ENCODE data around the gene VASP.
A peak's percentile ranks its signal among the peaks of the same experiment; 100 is the strongest.

VASP gene

DNA sequence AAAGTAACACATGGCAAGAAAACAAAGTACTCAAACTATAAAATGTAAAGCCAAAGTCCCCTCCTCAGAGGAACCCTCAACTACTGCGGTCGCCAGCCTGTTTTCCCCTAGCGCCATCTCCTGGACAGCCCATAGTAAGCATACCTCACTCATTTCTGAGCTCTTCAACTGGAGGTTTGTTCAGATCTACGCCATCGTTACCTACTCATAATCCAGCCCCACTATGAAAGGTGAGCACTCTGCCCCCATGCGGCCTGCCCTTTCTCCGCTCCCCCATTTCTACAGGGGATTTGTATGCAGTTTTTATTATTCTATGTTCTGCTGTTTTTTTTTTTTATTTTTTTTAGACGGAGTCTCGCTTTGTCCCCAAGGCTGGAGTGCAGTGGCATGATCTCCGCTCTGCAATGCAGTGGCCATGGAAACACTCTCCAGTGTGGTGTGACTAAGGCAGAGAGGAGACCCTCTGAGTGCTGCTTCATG, 51.2 kb downstream of the VASP start:
- Histone ChIP-seq H3K9me3 (replicated peaks; ENCODE audit: insufficient read depth, low read length) (no peaks in the 10 kb centered on the region), H3K36me3 (replicated peaks; ENCODE audit: insufficient read depth, low read length) (no peaks in the 10 kb centered on the region), H4K20me1 (ENCODE audit: insufficient read depth, low read length) (no peaks in the 10 kb centered on the region), H3K9me2 (replicated peaks; ENCODE audit: insufficient read depth, low read length) (no peaks in the 10 kb centered on the region), H3K4me1 (ENCODE audit: low read length) (peaks cover 6% of the 10 kb centered on the region), H2AFZ (ENCODE audit: low read length) (no peak overlapping the region), H3K27me3 (replicated peaks; ENCODE audit: insufficient read depth, low read length) (no peaks in the 10 kb centered on the region), H3K4me3 (ENCODE audit: low read length) (no peak overlapping the region), H3K79me2 (ENCODE audit: low read length) (peaks cover 14% of the 10 kb centered on the region), H3K27ac (ENCODE audit: low read length) (no peak overlapping the region), H3F3A (ENCODE audit: insufficient read depth, low read length) (peaks cover 13% of the 10 kb centered on the region), H3K4me2 (ENCODE audit: low read depth, low read length) (no peak overlapping the region), H3K9ac (ENCODE audit: low read length) (no peak overlapping the region)
- TF ChIP-seq, protein P1, sequence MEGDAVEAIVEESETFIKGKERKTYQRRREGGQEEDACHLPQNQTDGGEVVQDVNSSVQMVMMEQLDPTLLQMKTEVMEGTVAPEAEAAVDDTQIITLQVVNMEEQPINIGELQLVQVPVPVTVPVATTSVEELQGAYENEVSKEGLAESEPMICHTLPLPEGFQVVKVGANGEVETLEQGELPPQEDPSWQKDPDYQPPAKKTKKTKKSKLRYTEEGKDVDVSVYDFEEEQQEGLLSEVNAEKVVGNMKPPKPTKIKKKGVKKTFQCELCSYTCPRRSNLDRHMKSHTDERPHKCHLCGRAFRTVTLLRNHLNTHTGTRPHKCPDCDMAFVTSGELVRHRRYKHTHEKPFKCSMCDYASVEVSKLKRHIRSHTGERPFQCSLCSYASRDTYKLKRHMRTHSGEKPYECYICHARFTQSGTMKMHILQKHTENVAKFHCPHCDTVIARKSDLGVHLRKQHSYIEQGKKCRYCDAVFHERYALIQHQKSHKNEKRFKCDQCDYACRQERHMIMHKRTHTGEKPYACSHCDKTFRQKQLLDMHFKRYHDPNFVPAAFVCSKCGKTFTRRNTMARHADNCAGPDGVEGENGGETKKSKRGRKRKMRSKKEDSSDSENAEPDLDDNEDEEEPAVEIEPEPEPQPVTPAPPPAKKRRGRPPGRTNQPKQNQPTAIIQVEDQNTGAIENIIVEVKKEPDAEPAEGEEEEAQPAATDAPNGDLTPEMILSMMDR (IDR thresholded peaks at IDR 0.05; ENCODE audit: low read length) = peak; percentile 45
- TF ChIP-seq EZH2 (optimal IDR thresholded peaks at IDR 0.05; ENCODE audit: low read depth, low read length) = no peak
- TF ChIP-seq EZH2phosphoT487 (IDR thresholded peaks at IDR 0.05; ENCODE audit: low read length) = no peak
- no peak for DNase-seq

DNA sequence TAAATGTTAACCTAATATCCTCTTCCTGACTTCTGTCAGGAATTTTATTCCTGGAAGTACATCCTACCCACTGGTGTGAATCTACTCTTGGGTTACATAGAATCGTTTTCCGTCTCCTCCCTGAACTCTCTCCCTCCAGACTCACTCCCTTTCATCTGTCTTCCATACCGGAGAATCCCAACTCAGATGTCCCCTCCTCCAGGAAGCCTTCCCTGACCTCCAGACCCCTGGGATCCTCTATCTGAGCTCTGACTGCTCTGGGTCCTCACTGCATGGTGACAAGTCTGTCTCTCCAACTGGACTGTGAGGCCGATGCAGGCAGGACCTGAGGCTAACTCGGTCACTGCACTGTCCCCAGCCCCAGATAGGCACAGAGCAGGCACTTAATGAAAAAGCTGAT, 52.8 kb downstream of the VASP start:
- no peaks in the 10 kb centered on the region for H3K27me3 ChIP-seq (replicated peaks; ENCODE audit: insufficient read depth, low read length)
- H3F3A ChIP-seq (ENCODE audit: insufficient read depth, low read length) = peaks cover 13% of the 10 kb centered on the region
- H3K4me1 ChIP-seq (ENCODE audit: low read length) = peaks cover 6% of the 10 kb centered on the region
- H3K9me3 ChIP-seq (replicated peaks; ENCODE audit: insufficient read depth, low read length) = no peaks in the 10 kb centered on the region
- peaks cover 21% of the 10 kb centered on the region for H3K79me2 ChIP-seq (ENCODE audit: low read length)
- no peak overlapping the region for H3K27ac ChIP-seq (ENCODE audit: low read length)
- H3K9me2 ChIP-seq (replicated peaks; ENCODE audit: insufficient read depth, low read length) = no peaks in the 10 kb centered on the region
- no peak overlapping the region for H3K4me2 ChIP-seq (ENCODE audit: low read depth, low read length)
- H3K36me3 ChIP-seq (replicated peaks; ENCODE audit: insufficient read depth, low read length) = no peaks in the 10 kb centered on the region
- no peak overlapping the region for H2AFZ ChIP-seq (ENCODE audit: low read length)
- no peak for DNase-seq
- TF ChIP-seq EZH2phosphoT487 (IDR thresholded peaks at IDR 0.05; ENCODE audit: low read length) (no peak), EZH2 (optimal IDR thresholded peaks at IDR 0.05; ENCODE audit: low read depth, low read length) (no peak)
- TF ChIP-seq, protein P1 (IDR thresholded peaks at IDR 0.05; ENCODE audit: low read length) = no peak
- H3K9ac ChIP-seq (ENCODE audit: low read length) = no peak overlapping the region
- no peak overlapping the region for H3K4me3 ChIP-seq (ENCODE audit: low read length)
- H4K20me1 ChIP-seq (ENCODE audit: insufficient read depth, low read length) = no peaks in the 10 kb centered on the region

DNA sequence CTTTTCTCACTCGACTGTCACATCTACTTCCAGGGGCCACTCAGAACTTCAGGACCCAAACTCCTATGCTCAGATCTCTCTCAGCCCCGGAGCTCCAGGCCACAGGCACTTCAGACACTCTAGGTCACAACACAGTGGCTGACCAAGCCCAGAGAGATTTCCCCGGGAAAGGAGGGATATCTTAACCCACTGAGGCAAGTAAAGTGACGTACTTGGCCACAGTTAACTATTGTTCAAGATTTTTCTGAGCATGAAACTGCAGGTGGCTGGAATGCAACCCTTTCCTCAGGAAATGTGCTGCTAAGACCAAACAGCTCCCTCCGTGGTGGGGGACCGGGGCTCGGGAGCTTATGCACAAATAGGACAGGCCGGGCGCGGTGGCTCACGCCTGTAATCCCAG, 53.4 kb downstream of the VASP start:
- Histone ChIP-seq H2AFZ (ENCODE audit: low read length) (no peak overlapping the region), H3F3A (ENCODE audit: insufficient read depth, low read length) (peaks cover 13% of the 10 kb centered on the region), H3K4me2 (ENCODE audit: low read depth, low read length) (no peak overlapping the region), H3K36me3 (replicated peaks; ENCODE audit: insufficient read depth, low read length) (no peaks in the 10 kb centered on the region), H3K9ac (ENCODE audit: low read length) (no peak overlapping the region), H3K9me2 (replicated peaks; ENCODE audit: insufficient read depth, low read length) (no peaks in the 10 kb centered on the region), H3K4me3 (ENCODE audit: low read length) (no peak overlapping the region), H4K20me1 (ENCODE audit: insufficient read depth, low read length) (no peaks in the 10 kb centered on the region), H3K9me3 (replicated peaks; ENCODE audit: insufficient read depth, low read length) (no peaks in the 10 kb centered on the region), H3K27ac (ENCODE audit: low read length) (no peak overlapping the region), H3K79me2 (ENCODE audit: low read length) (peaks cover 24% of the 10 kb centered on the region), H3K27me3 (replicated peaks; ENCODE audit: insufficient read depth, low read length) (no peaks in the 10 kb centered on the region), H3K4me1 (ENCODE audit: low read length) (peaks cover 6% of the 10 kb centered on the region)
- no peak for DNase-seq
- TF ChIP-seq, protein P1 (IDR thresholded peaks at IDR 0.05; ENCODE audit: low read length) = no peak
- TF ChIP-seq EZH2 (optimal IDR thresholded peaks at IDR 0.05; ENCODE audit: low read depth, low read length) (no peak), EZH2phosphoT487 (IDR thresholded peaks at IDR 0.05; ENCODE audit: low read length) (no peak)

Data from MM.1S (cell line).